HEK293 (cell line): Measurements from ENCODE around the gene ZNF286A.

Experiments used
- BCL6B ChIP-seq: fragments of 450-650 bp; formaldehyde crosslinking; IDR thresholded peaks from 2 replicates; pipeline ENCODE4 v1.5.1; 2017; ENCODE audit warnings: missing biosample characterization, missing genetic modification characterization
- IKZF3 ChIP-seq: fragments of 450-650 bp; IDR thresholded peaks from 2 replicates; pipeline ENCODE4 v1.5.0; 2018; ENCODE audit warnings: missing biosample characterization, mild to moderate bottlenecking, missing genetic modification characterization, moderate library complexity
- KLF1 ChIP-seq: fragments of 450-650 bp; formaldehyde crosslinking; IDR thresholded peaks from 2 replicates; pipeline ENCODE4 v1.5.1; 2016; ENCODE audit warnings: missing biosample characterization, missing genetic modification characterization
- KLF16 ChIP-seq: fragments of 450-650 bp; formaldehyde crosslinking; IDR thresholded peaks from 2 replicates; pipeline ENCODE4 v1.5.1; 2017; ENCODE audit warnings: missing biosample characterization, missing genetic modification characterization
- KLF9 ChIP-seq: fragments of 450-650 bp; formaldehyde crosslinking; IDR thresholded peaks from 2 replicates; pipeline ENCODE4 v1.5.1; 2016; ENCODE audit warnings: missing biosample characterization, missing genetic modification characterization, low read depth
- MEIS1 ChIP-seq: sonication (generic); formaldehyde crosslinking; IDR thresholded peaks from 2 replicates; pipeline ENCODE4 v1.8.1; 2022; ENCODE audit warnings: missing genetic modification reagents, mild to moderate bottlenecking, borderline replicate concordance
- SCRT1 ChIP-seq: fragments of 450-650 bp; formaldehyde crosslinking; IDR thresholded peaks from 2 replicates; pipeline ENCODE4 v1.5.1; 2016; ENCODE audit warnings: missing biosample characterization, missing genetic modification characterization, borderline replicate concordance
- TRIM28 ChIP-seq: IDR thresholded peaks from 2 replicates; pipeline ENCODE4 v1.6.1; 2011; ENCODE audit warnings: low read length, control low read depth, borderline replicate concordance
- ZBTB20 ChIP-seq: fragments of 450-650 bp; formaldehyde crosslinking; IDR thresholded peaks from 2 replicates; pipeline ENCODE4 v1.5.1; 2016; ENCODE audit warnings: missing biosample characterization, missing genetic modification characterization
- ZFHX2 ChIP-seq: fragments of 450-650 bp; formaldehyde crosslinking; conservative IDR thresholded peaks from 2 replicates; pipeline ENCODE4 v1.5.1; 2016; ENCODE audit warnings: missing biosample characterization, missing genetic modification characterization
- ZFP69B ChIP-seq: fragments of 450-650 bp; formaldehyde crosslinking; IDR thresholded peaks from 2 replicates; pipeline ENCODE4 v1.5.1; 2016; ENCODE audit warnings: missing biosample characterization, missing genetic modification characterization
- ZNF2 ChIP-seq: fragments of 450-650 bp; formaldehyde crosslinking; IDR thresholded peaks from 2 replicates; pipeline ENCODE4 v1.5.1; 2016; ENCODE audit warnings: missing biosample characterization, missing genetic modification characterization
- ZNF202 ChIP-seq: fragments of 450-650 bp; formaldehyde crosslinking; IDR thresholded peaks from 2 replicates; pipeline ENCODE4 v1.5.1; 2016; ENCODE audit warnings: missing biosample characterization, missing genetic modification characterization, borderline replicate concordance
- ZNF311 ChIP-seq: fragments of 450-650 bp; formaldehyde crosslinking; IDR thresholded peaks from 2 replicates; pipeline ENCODE4 v1.5.1; 2017; ENCODE audit warnings: missing biosample characterization, missing genetic modification characterization, borderline replicate concordance
- ZNF335 ChIP-seq: fragments of 450-650 bp; formaldehyde crosslinking; conservative IDR thresholded peaks from 2 replicates; pipeline ENCODE4 v1.5.1; 2016; ENCODE audit warnings: missing biosample characterization, missing genetic modification characterization
- ZNF398 ChIP-seq: fragments of 450-650 bp; formaldehyde crosslinking; IDR thresholded peaks from 2 replicates; pipeline ENCODE4 v1.5.1; 2017; ENCODE audit warnings: missing biosample characterization, missing genetic modification characterization
- ZNF404 ChIP-seq: fragments of 450-650 bp; formaldehyde crosslinking; IDR thresholded peaks from 2 replicates; pipeline ENCODE4 v1.5.1; 2017; ENCODE audit warnings: missing biosample characterization, missing genetic modification characterization
- ZNF423 ChIP-seq: fragments of 450-650 bp; formaldehyde crosslinking; IDR thresholded peaks from 2 replicates; pipeline ENCODE4 v1.5.1; 2016; ENCODE audit warnings: missing biosample characterization, missing genetic modification characterization
- ZNF426 ChIP-seq: fragments of 450-650 bp; formaldehyde crosslinking; IDR thresholded peaks from 2 replicates; pipeline ENCODE4 v1.5.1; 2017; ENCODE audit warnings: missing biosample characterization, missing genetic modification characterization, mild to moderate bottlenecking, inconsistent platforms, moderate library complexity
- ZNF530 ChIP-seq: fragments of 450-650 bp; formaldehyde crosslinking; IDR thresholded peaks from 2 replicates; pipeline ENCODE4 v1.5.1; 2016; ENCODE audit warnings: low read depth, missing biosample characterization, missing genetic modification characterization
- ZNF560 ChIP-seq: fragments of 450-650 bp; formaldehyde crosslinking; IDR thresholded peaks from 2 replicates; pipeline ENCODE4 v1.5.1; 2017; ENCODE audit warnings: missing biosample characterization, missing genetic modification characterization, borderline replicate concordance
- ZNF600 ChIP-seq: fragments of 450-650 bp; formaldehyde crosslinking; IDR thresholded peaks from 2 replicates; pipeline ENCODE4 v1.5.1; 2016; ENCODE audit warnings: missing biosample characterization, missing genetic modification characterization
- ZNF629 ChIP-seq: fragments of 450-650 bp; formaldehyde crosslinking; IDR thresholded peaks from 2 replicates; pipeline ENCODE4 v1.5.1; 2017; ENCODE audit warnings: missing biosample characterization, missing genetic modification characterization
- ZNF639 ChIP-seq: fragments of 450-650 bp; formaldehyde crosslinking; IDR thresholded peaks from 2 replicates; pipeline ENCODE4 v1.5.1; 2016; ENCODE audit warnings: missing biosample characterization, missing genetic modification characterization
- ZNF664 ChIP-seq: fragments of 450-650 bp; formaldehyde crosslinking; IDR thresholded peaks from 2 replicates; pipeline ENCODE4 v1.5.1; 2016; ENCODE audit warnings: missing biosample characterization, missing genetic modification characterization
- ZNF670 ChIP-seq: fragments of 450-650 bp; formaldehyde crosslinking; IDR thresholded peaks from 2 replicates; pipeline ENCODE4 v1.5.1; 2016; ENCODE audit warnings: missing biosample characterization, missing genetic modification characterization, low read depth
- ZNF777 ChIP-seq: fragments of 450-650 bp; formaldehyde crosslinking; IDR thresholded peaks from 2 replicates; pipeline ENCODE4 v1.5.1; 2017; ENCODE audit warnings: missing biosample characterization, missing genetic modification characterization, borderline replicate concordance
- ZNF830 ChIP-seq: fragments of 450-650 bp; IDR thresholded peaks from 2 replicates; pipeline ENCODE4 v1.5.0; 2018; ENCODE audit warnings: missing biosample characterization, missing genetic modification characterization, low read depth, mild to moderate bottlenecking, moderate library complexity

The ZNF286A gene

GRCh38 chr17:15651583-15652110 lies 47.9 kb upstream of the ZNF286A start (continued):
- TF ChIP-seq BCL6B: no peak
- TF ChIP-seq ZNF423 (tag by site-specific recombination): no peak
- no peak for TF ChIP-seq ZBTB20 (tag by site-specific recombination)
- TF ChIP-seq ZNF670 (tag by site-specific recombination): no peak
- no peak for TF ChIP-seq SCRT1 (tag by site-specific recombination)
- no peak for TF ChIP-seq KLF16
- no peak for TF ChIP-seq ZNF398 (tag by site-specific recombination)
- no peak for TF ChIP-seq KLF9 (tag by site-specific recombination)
- TF ChIP-seq ZFP69B (tag by site-specific recombination): no peak
- TF ChIP-seq ZNF311 (tag by site-specific recombination): no peak
- peak; percentile 73 for TF ChIP-seq ZNF335 (tag by site-specific recombination)
- TF ChIP-seq ZNF2: no peak
- peak; percentile 98 for TF ChIP-seq ZNF600 (tag by site-specific recombination)
- TF ChIP-seq ZNF664 (tag by site-specific recombination): no peak
- TF ChIP-seq ZNF202 (tag by site-specific recombination): no peak
- TF ChIP-seq ZNF530 (tag by site-specific recombination): no peak
- TF ChIP-seq ZNF830: no peak
- TF ChIP-seq ZNF560 (tag by site-specific recombination): no peak
- TF ChIP-seq ZFHX2: no peak
- no peak for TF ChIP-seq ZNF404 (tag by site-specific recombination)
- no peak for TF ChIP-seq ZNF639
- no peak for TF ChIP-seq ZNF426 (tag by site-specific recombination)
- TF ChIP-seq KLF1: no peak
- peak; percentile 60 for TF ChIP-seq IKZF3 (tag by site-specific recombination)
- no peak for TF ChIP-seq ZNF777
- TF ChIP-seq TRIM28: peak; percentile 90
- TF ChIP-seq MEIS1 (CRISPR knock-in tag): no peak
- peak; percentile 95 for TF ChIP-seq ZNF629 (tag by site-specific recombination)
